Middle frontal gyrus (tissue), 1 donor: Measurements from ENCODE around the gene MPL.
A peak's percentile ranks its signal among the peaks of the same experiment; 100 is the strongest.
"Not testable (repeated sequence)": the region's sequence is repeated elsewhere in the genome, so short reads cannot be mapped to it uniquely, and the experiment has no call there.

Experiments used
- DNase-seq: peaks from one replicate; pipeline ENCODE4 v3.0.0-alpha.2; 2015; ENCODE audit warnings: low spot score; ENCODE audit errors: extremely low spot score

The MPL gene

GRCh38 chr1:43373066-43373940 is 35.7 kb downstream of the MPL start:
- DNase-seq, result no peak

- DNase-seq, result no peak
Measured at GRCh38 chr1:43376723-43377235, 39.2 kb downstream of the MPL start.

GRCh38 chr1:43377831-43378230 is 40.2 kb downstream of the MPL start:
- DNase-seq, result no peak

GRCh38 chr1:43379476-43379875 is 41.9 kb downstream of the MPL start:
- DNase-seq, result no peak

- DNase-seq, result no peak
Measured at GRCh38 chr1:43381612-43382011, 44.0 kb downstream of the MPL start.

- peak; percentile 72 for DNase-seq
Measured at GRCh38 chr1:43382027-43382779, 44.6 kb downstream of the MPL start.

GRCh38 chr1:43383449-43383848 is 45.8 kb downstream of the MPL start:
- no peak for DNase-seq

GRCh38 chr1:43386676-43387075 is 49.1 kb downstream of the MPL start:
- no peak for DNase-seq

- DNase-seq, result no peak
Measured at GRCh38 chr1:43387976-43388599, 50.5 kb downstream of the MPL start.

GRCh38 chr1:43388613-43389012 is 51.0 kb downstream of the MPL start:
- DNase-seq, result no peak

GRCh38 chr1:43389326-43390313 is 52.0 kb downstream of the MPL start, which contains the start of the genes MED8 and SZT2:
MED8 (minus strand) TSS chr1:43389800; CDS start chr1:43389764, 36 bp downstream.
SZT2 (plus strand) TSS chr1:43389899; CDS start chr1:43389969, 70 bp downstream.
- DNase-seq, result peak; percentile 93

GRCh38 chr1:43392702-43393101 is 55.1 kb downstream of the MPL start:
- DNase-seq, result no peak

- DNase-seq, result no peak
Measured at GRCh38 chr1:43395523-43395922, 57.9 kb downstream of the MPL start.

- DNase-seq, result no peak
Measured at GRCh38 chr1:43396059-43396458, 58.4 kb downstream of the MPL start.

- no peak for DNase-seq
Measured at GRCh38 chr1:43398227-43398626, 60.6 kb downstream of the MPL start.

GRCh38 chr1:43400441-43400840 is 62.8 kb downstream of the MPL start:
- DNase-seq, result not testable (repeated sequence)

GRCh38 chr1:43402089-43402865 is 64.7 kb downstream of the MPL start:
- no peak for DNase-seq
